Mammary epithelial cell (primary cell): ENCODE measurements around the gene MBD1.

Experiments
- EZH2 ChIP-seq: IDR thresholded peaks from 2 replicates; pipeline ENCODE4 v1.6.1; 2012; ENCODE audit warnings: low read length, inconsistent platforms, borderline replicate concordance
- TF ChIP-seq, protein P1 (sequence below), 2 donors: IDR thresholded peaks in 1 of 2; conservative IDR thresholded peaks in 1 of 2; 2 replicates each; pipeline ENCODE4 v1.5.1; 2011 to 2012; ENCODE audit warnings: inconsistent platforms in 2 of 2, low read length in 2 of 2, mild to moderate bottlenecking in 2 of 2, control low read depth in 1 of 2, low read depth in 1 of 2; ENCODE audit not compliant: insufficient read depth in 1 of 2; ENCODE audit errors: extremely low read depth in 1 of 2

DNA sequence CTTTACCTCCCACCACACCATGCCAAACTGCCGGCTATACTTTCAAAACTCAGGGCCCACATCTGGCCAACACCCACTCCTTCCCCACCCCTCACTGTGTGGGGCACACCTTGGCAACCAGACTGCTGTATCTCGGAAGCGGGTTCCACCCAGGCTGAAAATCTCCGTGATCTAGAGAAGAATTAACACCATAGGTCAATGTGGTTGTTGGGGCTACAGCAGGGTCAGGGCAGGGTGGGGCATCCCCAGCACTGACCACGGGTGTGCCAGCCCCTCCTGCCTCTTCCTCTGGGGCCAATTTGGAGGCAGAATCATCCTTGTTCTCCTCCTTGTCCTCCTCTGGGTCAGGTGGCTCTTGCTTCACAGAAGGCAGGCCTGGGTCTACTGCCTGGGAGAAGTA lies 8.8 kb downstream of the MBD1 start:
- TF ChIP-seq, protein P1, sequence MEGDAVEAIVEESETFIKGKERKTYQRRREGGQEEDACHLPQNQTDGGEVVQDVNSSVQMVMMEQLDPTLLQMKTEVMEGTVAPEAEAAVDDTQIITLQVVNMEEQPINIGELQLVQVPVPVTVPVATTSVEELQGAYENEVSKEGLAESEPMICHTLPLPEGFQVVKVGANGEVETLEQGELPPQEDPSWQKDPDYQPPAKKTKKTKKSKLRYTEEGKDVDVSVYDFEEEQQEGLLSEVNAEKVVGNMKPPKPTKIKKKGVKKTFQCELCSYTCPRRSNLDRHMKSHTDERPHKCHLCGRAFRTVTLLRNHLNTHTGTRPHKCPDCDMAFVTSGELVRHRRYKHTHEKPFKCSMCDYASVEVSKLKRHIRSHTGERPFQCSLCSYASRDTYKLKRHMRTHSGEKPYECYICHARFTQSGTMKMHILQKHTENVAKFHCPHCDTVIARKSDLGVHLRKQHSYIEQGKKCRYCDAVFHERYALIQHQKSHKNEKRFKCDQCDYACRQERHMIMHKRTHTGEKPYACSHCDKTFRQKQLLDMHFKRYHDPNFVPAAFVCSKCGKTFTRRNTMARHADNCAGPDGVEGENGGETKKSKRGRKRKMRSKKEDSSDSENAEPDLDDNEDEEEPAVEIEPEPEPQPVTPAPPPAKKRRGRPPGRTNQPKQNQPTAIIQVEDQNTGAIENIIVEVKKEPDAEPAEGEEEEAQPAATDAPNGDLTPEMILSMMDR (conservative IDR thresholded peaks at IDR 0.05 in 1 of 2, IDR thresholded peaks at IDR 0.05 in 1 of 2; ENCODE audit: extremely low read depth in 1 of 2, insufficient read depth in 1 of 2, low read depth in 1 of 2, low read length in 2 of 2) = no peak
- no peak for TF ChIP-seq EZH2
